SK-N-SH (cell line): ENCODE data around the gene TUBB2B. TPM values are rescaled to one million over a fixed set of nuclear protein-coding genes. Genes with fewer than 3 reads are reported as not detected.

Experiments
- CTCF ChIA-PET: fragments of 300-600, 350-600 bp; formaldehyde crosslinking; extraction: SDS; loops from one replicate; lab custom pipeline; 2021; lab: Yijun Ruan, JAX
- POLR2A ChIA-PET: fragments of 350-600 bp; sonication (Branson Sonifier 250); formaldehyde crosslinking; extraction: SDS; loops from one replicate; lab custom pipeline; 2020; ENCODE audit warnings: antibody characterized with exemption, inconsistent platforms; lab: Yijun Ruan, JAX
- DNase-seq: peaks from one replicate; pipeline ENCODE4 v3.0.0; 2012
- H2AFZ ChIP-seq: fragments of 200-600 bp; sonication (generic); 2 replicates; pipeline ENCODE4 v1.8.1; 2016; ENCODE audit warnings: antibody characterized with exemption, mild to moderate bottlenecking, low read depth
- H3F3A ChIP-seq: fragments of 200-600 bp; sonication (generic); replicated peaks from 2 replicates; pipeline ENCODE3; 2016; ENCODE audit warnings: antibody characterized with exemption, mild to moderate bottlenecking; ENCODE audit not compliant: insufficient read depth
- H3K27ac ChIP-seq, 2 experiments: fragments of 200-500 bp in 1 of 2; fragments of 200-600 bp in 1 of 2; sonication (Bioruptor generic) in 1 of 2; sonication (generic), shearing (Covaris generic) in 1 of 2; 2 replicates each; pipeline versions ENCODE4 v1.5.1 to v1.6.1; 2014 to 2016; ENCODE audit warnings: low read depth in 2 of 2, inconsistent platforms in 1 of 2, low read length in 1 of 2, mild to moderate bottlenecking in 1 of 2, mixed read lengths in 1 of 2
- H3K27me3 ChIP-seq: fragments of 200-600 bp; sonication (generic), shearing (Covaris generic); 2 replicates; pipeline ENCODE4 v1.6.1; 2016; ENCODE audit warnings: mixed run types; ENCODE audit not compliant: insufficient read depth
- H3K36me3 ChIP-seq, 2 experiments: fragments of 200-500 bp in 1 of 2; fragments of 200-600 bp in 1 of 2; sonication (Bioruptor generic) in 1 of 2; sonication (generic) in 1 of 2; replicated peaks in 1 of 2; 2 replicates each; pipeline versions ENCODE3 to v1.5.1; 2014 to 2016; ENCODE audit warnings: low read length in 1 of 2, mild to moderate bottlenecking in 1 of 2; ENCODE audit not compliant: insufficient read depth in 2 of 2, control insufficient read depth in 1 of 2
- H3K4me1 ChIP-seq, 2 experiments: fragments of 200-500 bp in 1 of 2; fragments of 200-600 bp in 1 of 2; sonication (Bioruptor generic) in 1 of 2; sonication (generic), shearing (Covaris generic) in 1 of 2; 2 replicates each; pipeline versions ENCODE4 v1.5.1 to v1.6.1; 2014 to 2016; ENCODE audit warnings: low read depth in 1 of 2, low read length in 1 of 2, mixed run types in 1 of 2; ENCODE audit not compliant: insufficient read depth in 2 of 2, control insufficient read depth in 1 of 2
- H3K4me2 ChIP-seq: fragments of 200-600 bp; sonication (generic), shearing (Covaris generic); 2 replicates; pipeline ENCODE4 v1.6.1; 2017; ENCODE audit warnings: mixed run types
- H3K4me3 ChIP-seq, 2 experiments: fragments of 200-500 bp in 1 of 2; fragments of 200-600 bp in 1 of 2; sonication (Bioruptor generic) in 1 of 2; sonication (generic), shearing (Covaris generic) in 1 of 2; 2 replicates each; pipeline versions ENCODE4 v1.5.1 to v1.8.1; 2014 to 2016; ENCODE audit warnings: low read depth in 2 of 2, inconsistent platforms in 1 of 2, low read length in 1 of 2, mild to moderate bottlenecking in 1 of 2, mixed read lengths in 1 of 2, moderate library complexity in 1 of 2
- H3K79me2 ChIP-seq: fragments of 200-600 bp; sonication (generic); 2 replicates; pipeline ENCODE4 v1.8.1; 2017; ENCODE audit warnings: mild to moderate bottlenecking; ENCODE audit not compliant: insufficient read depth
- H3K9ac ChIP-seq: fragments of 200-600 bp; sonication (generic); 2 replicates; pipeline ENCODE4 v1.6.1; 2017; ENCODE audit warnings: mixed run types
- H3K9me2 ChIP-seq: fragments of 200-600 bp; sonication (generic); 2 replicates; pipeline ENCODE4 v1.6.1; 2017; ENCODE audit warnings: mixed run types
- H3K9me3 ChIP-seq: fragments of 200-600 bp; sonication (generic); 2 replicates; pipeline ENCODE4 v1.6.1; 2017; ENCODE audit warnings: mixed run types, mild to moderate bottlenecking, moderate library complexity
- H4K20me1 ChIP-seq: fragments of 200-600 bp; sonication (generic); 2 replicates; pipeline ENCODE4 v1.6.1; 2017; ENCODE audit warnings: mild to moderate bottlenecking, mixed run types; ENCODE audit not compliant: insufficient read depth
- FOXJ3 ChIP-seq: sonication (generic); formaldehyde crosslinking; IDR thresholded peaks from 2 replicates; pipeline ENCODE4 v1.5.1; 2020; ENCODE audit warnings: mild to moderate bottlenecking, missing genetic modification reagents
- FOXM1 ChIP-seq: IDR thresholded peaks from 2 replicates; pipeline ENCODE4 v1.4.0; 2012; ENCODE audit warnings: low read depth, mild to moderate bottlenecking
- GABPA ChIP-seq: IDR thresholded peaks from 2 replicates; pipeline ENCODE4 v1.4.0; 2012; ENCODE audit warnings: low read depth, mild to moderate bottlenecking
- GATA2 ChIP-seq: sonication (generic); formaldehyde crosslinking; IDR thresholded peaks from 2 replicates; pipeline ENCODE4 v1.5.0; 2020; ENCODE audit warnings: mild to moderate bottlenecking, missing genetic modification reagents
- MEF2A ChIP-seq: IDR thresholded peaks from 2 replicates; pipeline ENCODE4 v1.4.0; 2012; ENCODE audit warnings: low read depth, borderline replicate concordance
- MXI1 ChIP-seq: IDR thresholded peaks from 2 replicates; pipeline ENCODE4 v1.6.1; 2012; ENCODE audit warnings: mild to moderate bottlenecking, low read depth, low read length, improper control_type of control experiment
- NFIC ChIP-seq: IDR thresholded peaks from 2 replicates; pipeline ENCODE4 v1.4.0; 2012; ENCODE audit warnings: borderline replicate concordance
- RCOR1 ChIP-seq: fragments of 150-350 bp; IDR thresholded peaks from 2 replicates; pipeline ENCODE4 v1.6.1; 2017; ENCODE audit warnings: antibody characterized with exemption, low read length
- RFX5 ChIP-seq: IDR thresholded peaks from 2 replicates; pipeline ENCODE4 v1.6.1; 2012; ENCODE audit warnings: mild to moderate bottlenecking, improper control_type of control experiment, low read length
- TCF12 ChIP-seq: IDR thresholded peaks from 2 replicates; pipeline ENCODE4 v1.4.0; 2012
- WGBS: methylation state at CpG from one replicate; pipeline ENCODE4 v1.1.6; 2017; ENCODE audit warnings: low lambda C conversion rate; 5-methylcytosine and 5-hydroxymethylcytosine counted together
- polyA plus RNA-seq, 3 experiments: library from polyadenylated mRNA; depleted of rRNA; stranded (reverse); fragments of >200 nt; gene quantifications; 2 replicates each; pipeline ENCODE4 v1.2.3, GENCODE V29; 2012
- TF ChIP-seq, protein P1 (sequence below): IDR thresholded peaks from 2 replicates; pipeline ENCODE4 v1.6.1; 2012; ENCODE audit warnings: mild to moderate bottlenecking, low read depth, low read length, moderate library complexity
- TF ChIP-seq, protein P2 (sequence below): IDR thresholded peaks from 2 replicates; pipeline ENCODE4; 2012
- TF ChIP-seq, protein P3 (sequence below): IDR thresholded peaks from 2 replicates; pipeline ENCODE4 v1.4.0; 2012; ENCODE audit warnings: low read depth, borderline replicate concordance
- TF ChIP-seq, protein P4 (sequence below): IDR thresholded peaks from 2 replicates; pipeline ENCODE4 v1.4.0; 2012; ENCODE audit warnings: low read depth, borderline replicate concordance
- TF ChIP-seq, protein P5 (sequence below): fragments of 150-350 bp; IDR thresholded peaks from 2 replicates; pipeline ENCODE4 v1.6.1; 2017; ENCODE audit warnings: antibody characterized with exemption, low read length, low read depth, borderline replicate concordance
- TF ChIP-seq, protein P6 (sequence below): fragments of 200-600 bp; sonication (generic); IDR thresholded peaks from 2 replicates; pipeline ENCODE4 v1.6.1; 2017; ENCODE audit warnings: antibody characterized with exemption, mild to moderate bottlenecking, moderate library complexity

The TUBB2B gene
- polyA plus RNA-seq, 1 of the 3 experiments (the other 2 are of a cell fraction) = 162 TPM

DNA sequence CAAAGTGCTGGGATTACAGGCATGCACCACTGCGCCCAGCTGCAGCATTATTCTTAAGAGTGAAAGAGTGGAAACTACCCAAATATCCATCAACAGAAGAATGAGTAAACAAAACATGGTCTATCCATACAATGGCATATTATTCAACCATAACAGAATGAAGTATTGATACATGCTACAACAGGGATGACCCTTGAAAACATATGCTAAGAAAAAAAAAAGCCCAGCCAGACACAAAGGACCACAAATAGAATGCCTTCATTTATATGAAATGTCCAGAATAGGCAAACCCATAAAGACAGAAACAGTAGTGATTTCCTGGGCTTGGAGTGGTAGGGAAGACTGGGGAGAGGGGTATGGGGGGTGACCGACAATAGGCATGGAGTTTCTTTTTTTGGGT lies 7.1 kb downstream of the TUBB2B start (continued):
- TF ChIP-seq, protein P1, sequence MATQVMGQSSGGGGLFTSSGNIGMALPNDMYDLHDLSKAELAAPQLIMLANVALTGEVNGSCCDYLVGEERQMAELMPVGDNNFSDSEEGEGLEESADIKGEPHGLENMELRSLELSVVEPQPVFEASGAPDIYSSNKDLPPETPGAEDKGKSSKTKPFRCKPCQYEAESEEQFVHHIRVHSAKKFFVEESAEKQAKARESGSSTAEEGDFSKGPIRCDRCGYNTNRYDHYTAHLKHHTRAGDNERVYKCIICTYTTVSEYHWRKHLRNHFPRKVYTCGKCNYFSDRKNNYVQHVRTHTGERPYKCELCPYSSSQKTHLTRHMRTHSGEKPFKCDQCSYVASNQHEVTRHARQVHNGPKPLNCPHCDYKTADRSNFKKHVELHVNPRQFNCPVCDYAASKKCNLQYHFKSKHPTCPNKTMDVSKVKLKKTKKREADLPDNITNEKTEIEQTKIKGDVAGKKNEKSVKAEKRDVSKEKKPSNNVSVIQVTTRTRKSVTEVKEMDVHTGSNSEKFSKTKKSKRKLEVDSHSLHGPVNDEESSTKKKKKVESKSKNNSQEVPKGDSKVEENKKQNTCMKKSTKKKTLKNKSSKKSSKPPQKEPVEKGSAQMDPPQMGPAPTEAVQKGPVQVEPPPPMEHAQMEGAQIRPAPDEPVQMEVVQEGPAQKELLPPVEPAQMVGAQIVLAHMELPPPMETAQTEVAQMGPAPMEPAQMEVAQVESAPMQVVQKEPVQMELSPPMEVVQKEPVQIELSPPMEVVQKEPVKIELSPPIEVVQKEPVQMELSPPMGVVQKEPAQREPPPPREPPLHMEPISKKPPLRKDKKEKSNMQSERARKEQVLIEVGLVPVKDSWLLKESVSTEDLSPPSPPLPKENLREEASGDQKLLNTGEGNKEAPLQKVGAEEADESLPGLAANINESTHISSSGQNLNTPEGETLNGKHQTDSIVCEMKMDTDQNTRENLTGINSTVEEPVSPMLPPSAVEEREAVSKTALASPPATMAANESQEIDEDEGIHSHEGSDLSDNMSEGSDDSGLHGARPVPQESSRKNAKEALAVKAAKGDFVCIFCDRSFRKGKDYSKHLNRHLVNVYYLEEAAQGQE = no peak
- TF ChIP-seq, protein P2, sequence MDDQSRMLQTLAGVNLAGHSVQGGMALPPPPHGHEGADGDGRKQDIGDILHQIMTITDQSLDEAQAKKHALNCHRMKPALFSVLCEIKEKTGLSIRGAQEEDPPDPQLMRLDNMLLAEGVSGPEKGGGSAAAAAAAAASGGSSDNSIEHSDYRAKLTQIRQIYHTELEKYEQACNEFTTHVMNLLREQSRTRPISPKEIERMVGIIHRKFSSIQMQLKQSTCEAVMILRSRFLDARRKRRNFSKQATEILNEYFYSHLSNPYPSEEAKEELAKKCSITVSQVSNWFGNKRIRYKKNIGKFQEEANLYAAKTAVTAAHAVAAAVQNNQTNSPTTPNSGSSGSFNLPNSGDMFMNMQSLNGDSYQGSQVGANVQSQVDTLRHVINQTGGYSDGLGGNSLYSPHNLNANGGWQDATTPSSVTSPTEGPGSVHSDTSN = no peak
- TF ChIP-seq NFIC (no peak), TCF12 (no peak), FOXJ3 (no peak)
- TF ChIP-seq, all 33 proteins: peak for 0

DNA sequence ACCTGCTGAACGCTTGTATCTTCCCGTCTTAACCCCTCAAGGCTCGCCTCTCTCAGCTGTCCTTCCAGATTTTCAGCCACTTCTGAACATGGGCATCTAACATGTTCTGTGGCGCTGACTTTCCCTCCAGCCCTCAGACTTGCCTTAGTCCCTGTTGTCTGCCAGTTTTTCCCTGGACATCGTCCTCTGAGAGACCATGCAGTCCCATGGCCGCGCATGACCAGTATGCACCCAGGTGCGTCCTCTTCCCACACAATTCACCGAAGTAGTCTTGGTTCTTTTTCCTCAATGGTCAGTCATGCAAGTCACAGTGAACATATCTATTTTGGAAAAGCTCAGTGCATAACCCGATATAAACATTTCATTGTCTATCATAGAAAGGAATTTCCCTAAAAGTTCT lies 9.2 kb downstream of the TUBB2B start:
- no peaks in the 10 kb centered on the region for H3K27me3 ChIP-seq
- no peak for DNase-seq
- H3F3A ChIP-seq = peaks cover 15% of the 10 kb centered on the region
- H3K4me1 ChIP-seq = no peaks in the 10 kb centered on the region; a peak in 1 of 4 replicates
- no peaks in the 10 kb centered on the region for H3K9me3 ChIP-seq
- H2AFZ ChIP-seq = no peak overlapping the region
- H4K20me1 ChIP-seq = no peaks in the 10 kb centered on the region
- H3K79me2 ChIP-seq = no peaks in the 10 kb centered on the region
- peaks cover 0 to 3% of the 10 kb centered on the region in 2 experiments for H3K36me3 ChIP-seq
- H3K4me3 ChIP-seq = no peak overlapping the region
- 87% methylated on average over 10 of the region's 10 CpGs for WGBS
- no peak overlapping the region for H3K4me2 ChIP-seq
- no peak overlapping the region for H3K27ac ChIP-seq
- ChIA-PET CTCF (interaction anchor here (0.8 kb wide), 1 partner anchor 33 kb away, joined by 3 read pairs; no protein-coding TSS in a partner anchor), POLR2A (no interaction called here)
- no peak overlapping the region for H3K9ac ChIP-seq
- H3K9me2 ChIP-seq = no peaks in the 10 kb centered on the region
- no peak for TF ChIP-seq GABPA
- no peak for TF ChIP-seq MXI1
- no peak for TF ChIP-seq FOXM1
- no peak for TF ChIP-seq RFX5
- no peak for TF ChIP-seq TCF12
- TF ChIP-seq, protein P3, sequence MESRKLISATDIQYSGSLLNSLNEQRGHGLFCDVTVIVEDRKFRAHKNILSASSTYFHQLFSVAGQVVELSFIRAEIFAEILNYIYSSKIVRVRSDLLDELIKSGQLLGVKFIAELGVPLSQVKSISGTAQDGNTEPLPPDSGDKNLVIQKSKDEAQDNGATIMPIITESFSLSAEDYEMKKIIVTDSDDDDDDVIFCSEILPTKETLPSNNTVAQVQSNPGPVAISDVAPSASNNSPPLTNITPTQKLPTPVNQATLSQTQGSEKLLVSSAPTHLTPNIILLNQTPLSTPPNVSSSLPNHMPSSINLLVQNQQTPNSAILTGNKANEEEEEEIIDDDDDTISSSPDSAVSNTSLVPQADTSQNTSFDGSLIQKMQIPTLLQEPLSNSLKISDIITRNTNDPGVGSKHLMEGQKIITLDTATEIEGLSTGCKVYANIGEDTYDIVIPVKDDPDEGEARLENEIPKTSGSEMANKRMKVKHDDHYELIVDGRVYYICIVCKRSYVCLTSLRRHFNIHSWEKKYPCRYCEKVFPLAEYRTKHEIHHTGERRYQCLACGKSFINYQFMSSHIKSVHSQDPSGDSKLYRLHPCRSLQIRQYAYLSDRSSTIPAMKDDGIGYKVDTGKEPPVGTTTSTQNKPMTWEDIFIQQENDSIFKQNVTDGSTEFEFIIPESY = no peak
- TF ChIP-seq, protein P1 = no peak
- TF ChIP-seq, protein P4, sequence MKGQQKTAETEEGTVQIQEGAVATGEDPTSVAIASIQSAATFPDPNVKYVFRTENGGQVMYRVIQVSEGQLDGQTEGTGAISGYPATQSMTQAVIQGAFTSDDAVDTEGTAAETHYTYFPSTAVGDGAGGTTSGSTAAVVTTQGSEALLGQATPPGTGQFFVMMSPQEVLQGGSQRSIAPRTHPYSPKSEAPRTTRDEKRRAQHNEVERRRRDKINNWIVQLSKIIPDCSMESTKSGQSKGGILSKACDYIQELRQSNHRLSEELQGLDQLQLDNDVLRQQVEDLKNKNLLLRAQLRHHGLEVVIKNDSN = no peak
- TF ChIP-seq, protein P5, sequence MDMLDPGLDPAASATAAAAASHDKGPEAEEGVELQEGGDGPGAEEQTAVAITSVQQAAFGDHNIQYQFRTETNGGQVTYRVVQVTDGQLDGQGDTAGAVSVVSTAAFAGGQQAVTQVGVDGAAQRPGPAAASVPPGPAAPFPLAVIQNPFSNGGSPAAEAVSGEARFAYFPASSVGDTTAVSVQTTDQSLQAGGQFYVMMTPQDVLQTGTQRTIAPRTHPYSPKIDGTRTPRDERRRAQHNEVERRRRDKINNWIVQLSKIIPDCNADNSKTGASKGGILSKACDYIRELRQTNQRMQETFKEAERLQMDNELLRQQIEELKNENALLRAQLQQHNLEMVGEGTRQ = no peak
- TF ChIP-seq NFIC = no peak
- no peak for TF ChIP-seq RCOR1
- no peak for TF ChIP-seq MEF2A
- no peak for TF ChIP-seq FOXJ3
- TF ChIP-seq, protein P6, sequence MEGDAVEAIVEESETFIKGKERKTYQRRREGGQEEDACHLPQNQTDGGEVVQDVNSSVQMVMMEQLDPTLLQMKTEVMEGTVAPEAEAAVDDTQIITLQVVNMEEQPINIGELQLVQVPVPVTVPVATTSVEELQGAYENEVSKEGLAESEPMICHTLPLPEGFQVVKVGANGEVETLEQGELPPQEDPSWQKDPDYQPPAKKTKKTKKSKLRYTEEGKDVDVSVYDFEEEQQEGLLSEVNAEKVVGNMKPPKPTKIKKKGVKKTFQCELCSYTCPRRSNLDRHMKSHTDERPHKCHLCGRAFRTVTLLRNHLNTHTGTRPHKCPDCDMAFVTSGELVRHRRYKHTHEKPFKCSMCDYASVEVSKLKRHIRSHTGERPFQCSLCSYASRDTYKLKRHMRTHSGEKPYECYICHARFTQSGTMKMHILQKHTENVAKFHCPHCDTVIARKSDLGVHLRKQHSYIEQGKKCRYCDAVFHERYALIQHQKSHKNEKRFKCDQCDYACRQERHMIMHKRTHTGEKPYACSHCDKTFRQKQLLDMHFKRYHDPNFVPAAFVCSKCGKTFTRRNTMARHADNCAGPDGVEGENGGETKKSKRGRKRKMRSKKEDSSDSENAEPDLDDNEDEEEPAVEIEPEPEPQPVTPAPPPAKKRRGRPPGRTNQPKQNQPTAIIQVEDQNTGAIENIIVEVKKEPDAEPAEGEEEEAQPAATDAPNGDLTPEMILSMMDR = no peak
- no peak for TF ChIP-seq GATA2 (CRISPR knock-in tag)
